Lower leg skin (tissue), 4 donors: ENCODE data around the gene ITGB8. TPM values are rescaled to one million over a fixed set of nuclear protein-coding genes. Genes with fewer than 3 reads are reported as not detected.

Experiments
- DNase-seq, 2 donors: peaks; one replicate each; pipeline ENCODE4 v3.0.0-alpha.2; 2019; ENCODE audit warnings: low spot score in 2 of 2
- H3K4me3 ChIP-seq: fragments of 200-600 bp; sonication (generic); 2 replicates; pipeline ENCODE4 v1.5.1; 2017; ENCODE audit warnings: mild to moderate bottlenecking, low read depth; ENCODE audit not compliant: poor library complexity, severe bottlenecking
- CTCF ChIP-seq, 3 donors: fragments of 450-650 bp; IDR thresholded peaks; one replicate each; pipeline ENCODE4 v1.5.1; 2016; ENCODE audit warnings: antibody characterized with exemption in 3 of 3, mild to moderate bottlenecking in 3 of 3, moderate library complexity in 2 of 3
- POLR2A ChIP-seq, 2 donors: fragments of 450-650 bp; IDR thresholded peaks; one replicate each; pipeline ENCODE4 v1.6.1; 2016 to 2017; ENCODE audit warnings: antibody characterized with exemption in 2 of 2, mild to moderate bottlenecking in 1 of 2, moderate library complexity in 1 of 2
- WGBS, 2 donors: methylation state at CpG; one replicate each; pipeline ENCODE4 v1.1.5; 2018; 5-methylcytosine and 5-hydroxymethylcytosine counted together
- intact Hi-C: fragments of 100-400 bp; cut with DNase I; formaldehyde crosslinking; loops from one replicate; pipeline ENCODE4 v1.15.0; 2023; ENCODE audit warnings: low total_unique reads
- total RNA-seq, 4 donors: library from RNA; depleted of rRNA; stranded (reverse); fragments of >200 nt; gene quantifications; one replicate each; pipeline ENCODE4 v1.1.0, GENCODE V29; 2016

Gene ITGB8
- total RNA-seq, 4 donors from 2014 or later: 25.0 to 66.1 (median 48.9) TPM

DNA sequence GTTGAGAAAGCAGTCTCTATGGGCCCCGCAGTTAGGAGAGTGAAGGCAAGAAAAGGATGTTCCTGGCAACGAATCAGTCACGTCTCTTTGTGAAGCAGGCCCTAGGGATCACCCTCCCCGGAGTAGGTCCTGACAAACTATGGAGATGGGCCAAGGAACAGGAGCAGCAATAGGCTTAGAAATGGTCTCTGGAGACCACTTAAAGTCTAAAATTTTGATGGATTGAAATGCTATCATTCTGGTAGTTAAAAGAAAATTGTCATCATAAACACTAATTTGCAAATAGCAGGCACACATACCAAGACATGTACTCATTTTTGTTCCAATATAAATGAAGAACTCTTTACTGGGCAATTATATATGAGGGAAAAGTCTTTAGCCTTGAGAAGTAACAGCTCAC lies 123.5 kb downstream of the ITGB8 start:
- intact Hi-C loops: no loop called here
- TF ChIP-seq POLR2A (IDR thresholded peaks at IDR 0.05) (no peak), CTCF (IDR thresholded peaks at IDR 0.05) (no peak)
- no peak for DNase-seq
- no peak overlapping the region for H3K4me3 ChIP-seq
- 80 to 82% methylated on average over 4 of the region's 4 CpGs for WGBS, 2 donors

GRCh38 chr7:20456701-20457100 lies 126.0 kb downstream of the ITGB8 start:
- TF ChIP-seq POLR2A (IDR thresholded peaks at IDR 0.05): no peak
- TF ChIP-seq CTCF (IDR thresholded peaks at IDR 0.05): no peak
- intact Hi-C loops: no loop called here
- H3K4me3 ChIP-seq: no peak overlapping the region
- DNase-seq: no peak

DNA sequence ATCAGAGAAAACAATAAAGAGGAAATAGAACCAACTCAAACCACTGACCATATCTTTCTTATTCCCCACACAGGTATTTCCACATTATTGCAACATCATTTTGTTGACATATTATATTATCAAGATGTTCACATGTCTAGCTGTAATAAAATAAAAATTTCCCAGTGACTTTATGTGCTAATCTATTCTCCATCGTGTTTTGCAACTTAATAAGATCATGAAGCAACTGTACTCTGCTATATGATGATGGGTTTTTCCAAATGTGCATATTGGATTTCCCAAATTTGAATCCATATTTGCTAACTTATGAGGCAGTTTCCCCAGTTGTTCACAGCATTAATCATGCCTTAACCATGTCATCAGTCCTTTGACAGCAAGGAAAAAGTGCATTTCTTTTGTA lies 127.8 kb downstream of the ITGB8 start:
- TF ChIP-seq POLR2A (IDR thresholded peaks at IDR 0.05): no peak
- TF ChIP-seq CTCF (IDR thresholded peaks at IDR 0.05): no peak
- WGBS, 2 donors: 32 to 61% methylated on average over 1 of the region's 1 CpG
- no peak overlapping the region for H3K4me3 ChIP-seq
- DNase-seq: no peak
- intact Hi-C loops: no loop called here

DNA sequence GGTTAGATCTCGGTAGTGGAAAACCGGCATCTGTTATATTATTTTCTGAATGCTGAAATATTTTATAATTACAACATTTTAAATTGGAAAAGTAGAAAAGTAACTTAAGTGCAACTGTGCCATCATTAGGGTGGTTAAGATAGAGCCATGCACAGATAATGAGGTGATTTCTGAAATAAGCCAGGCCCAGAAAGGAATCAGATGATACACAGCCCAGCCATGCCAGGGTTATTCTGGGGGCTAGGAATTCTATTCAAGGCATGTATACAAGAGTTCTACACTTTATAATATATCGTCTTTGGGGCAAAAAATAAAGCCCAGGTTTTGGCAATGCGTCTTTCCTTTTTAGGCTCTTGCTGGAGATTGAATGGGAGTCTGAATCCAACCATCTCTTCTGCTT lies 128.7 kb downstream of the ITGB8 start:
- WGBS, 2 donors: 88 to 97% methylated on average over 4 of the region's 4 CpGs
- intact Hi-C loops: no loop called here
- TF ChIP-seq POLR2A (IDR thresholded peaks at IDR 0.05): no peak
- TF ChIP-seq CTCF (IDR thresholded peaks at IDR 0.05): no peak
- DNase-seq: no peak
- no peak overlapping the region for H3K4me3 ChIP-seq

DNA sequence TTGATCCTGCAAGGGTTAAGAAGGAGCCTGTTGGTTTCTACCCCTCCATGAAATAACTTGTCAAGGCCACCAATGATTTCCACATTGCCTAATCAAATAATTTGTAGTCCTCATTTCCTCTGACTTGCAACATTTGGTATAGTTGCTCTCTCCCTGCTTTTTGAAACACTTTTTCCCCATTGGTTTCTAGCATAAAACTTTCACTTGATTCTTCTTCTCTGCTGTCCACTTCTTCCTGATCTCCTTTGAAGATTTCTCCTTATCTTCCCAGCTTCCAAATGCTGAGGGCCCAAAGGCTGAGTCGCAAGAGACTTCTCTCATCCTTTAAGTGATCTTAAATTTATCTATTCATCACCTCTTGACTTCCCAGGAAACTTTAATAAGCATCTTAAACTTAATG lies 134.2 kb downstream of the ITGB8 start:
- WGBS, 2 donors: 70 to 82% methylated on average over 1 of the region's 1 CpG
- intact Hi-C loops: no loop called here
- TF ChIP-seq POLR2A (IDR thresholded peaks at IDR 0.05): no peak
- TF ChIP-seq CTCF (IDR thresholded peaks at IDR 0.05): no peak
- DNase-seq: no peak
- no peak overlapping the region for H3K4me3 ChIP-seq

Other genes with a start within 250 kb of the ITGB8 start
- gene MACC1, start 113.5 kb upstream of the ITGB8 start, total RNA-seq: 10 to 100 TPM; 15.4 to 18.5 (median 15.8) TPM